Measurements from ENCODE around the gene ZDHHC5.
"Not testable (repeated sequence)": the region's sequence is repeated elsewhere in the genome, so short reads cannot be mapped to it uniquely, and the experiment has no call there.

Gene ZDHHC5

DNA sequence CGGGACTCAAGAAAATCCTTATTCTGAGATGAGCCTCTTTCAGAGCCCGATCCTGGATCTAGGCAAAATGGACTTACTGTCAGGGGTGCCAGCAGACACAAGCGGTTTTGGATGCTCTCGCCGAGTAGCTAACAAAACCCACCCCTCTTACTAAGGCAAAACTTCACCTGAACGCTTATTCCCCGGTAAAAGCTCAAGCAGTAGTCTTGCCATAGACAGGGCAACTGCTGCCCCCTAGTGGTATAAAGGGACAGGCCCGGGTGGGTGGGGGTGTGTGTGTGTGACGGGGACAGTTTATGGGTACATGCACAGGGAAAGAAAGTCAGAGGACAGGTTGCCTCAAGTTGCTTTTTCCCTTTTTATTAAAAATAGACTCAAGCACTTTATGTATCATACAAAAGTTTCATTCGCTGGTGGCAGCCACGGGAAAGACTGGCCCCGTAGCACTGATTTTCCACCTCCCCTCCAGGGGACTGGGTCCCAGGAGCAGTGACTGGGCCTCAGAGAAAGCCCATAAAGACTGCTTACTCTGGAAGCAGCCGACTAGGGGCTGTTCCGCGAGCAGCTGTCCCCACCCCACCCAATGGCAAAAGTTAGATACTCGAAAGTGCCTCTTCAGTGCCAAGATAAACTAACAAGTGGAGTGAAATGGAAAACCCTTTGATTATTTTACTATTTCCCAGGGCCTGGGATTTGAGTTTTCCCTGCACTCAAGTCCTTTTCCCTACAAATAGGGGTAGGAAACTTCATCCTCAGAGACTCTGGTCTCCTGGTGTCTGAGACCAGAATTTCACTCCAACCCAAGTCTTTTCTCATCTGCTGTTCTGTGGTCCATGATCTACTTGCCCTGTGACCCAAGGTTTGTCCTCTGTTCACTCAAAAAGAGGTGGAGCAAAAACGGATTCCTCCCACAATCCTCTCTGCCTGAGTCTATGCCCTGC is 22.9 kb upstream of the ZDHHC5 start:
- peak; percentile 55 to 73 for DNase-seq

DNA sequence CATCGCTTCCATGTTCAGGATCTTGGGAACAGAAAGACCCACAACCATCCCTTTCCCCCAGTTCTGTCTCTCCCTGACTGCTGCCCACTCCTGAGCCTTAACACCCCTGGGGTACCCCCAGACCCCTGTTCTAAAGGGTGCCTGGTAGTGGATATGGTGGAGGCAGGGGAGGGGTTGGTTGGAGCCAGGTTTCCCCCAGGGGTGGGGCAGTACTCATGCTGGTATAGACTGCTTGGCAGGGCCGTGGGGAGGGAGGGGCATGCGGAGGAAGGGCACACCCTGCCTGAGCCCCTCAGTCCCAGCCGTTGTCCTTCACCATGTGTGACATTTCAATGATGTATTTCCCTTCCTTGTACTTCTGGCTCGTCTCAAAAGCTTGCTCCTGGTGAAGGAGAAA is 22.2 kb upstream of the ZDHHC5 start:
- no peak for DNase-seq

DNA sequence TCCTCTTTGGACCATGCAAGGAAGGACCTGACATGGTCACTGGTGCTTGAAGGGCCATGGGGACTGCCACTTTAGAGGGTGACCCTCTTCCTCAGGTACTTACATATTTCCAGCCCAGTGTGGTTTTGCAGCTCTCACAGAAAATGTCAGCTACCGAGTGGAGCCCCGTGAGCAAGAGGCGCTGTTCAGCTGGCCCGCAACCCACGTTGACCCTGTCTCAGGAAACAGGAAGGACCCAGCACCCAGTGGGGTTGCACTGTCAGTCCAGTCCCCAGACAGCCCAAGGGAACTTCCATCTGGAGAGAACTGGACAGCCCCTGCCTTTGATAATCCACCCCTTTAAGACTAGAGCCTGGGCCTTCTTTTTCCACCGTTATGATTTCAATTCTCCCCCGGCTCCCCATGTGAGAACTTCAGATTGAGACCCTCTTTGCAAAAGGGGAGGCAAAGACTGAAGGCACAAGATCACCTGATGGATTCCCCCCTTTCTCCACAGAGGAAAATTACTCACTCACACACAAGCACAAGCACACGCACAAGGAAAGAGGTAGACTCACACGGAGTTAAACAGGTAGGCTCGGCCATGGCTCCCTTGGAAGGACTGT is 21.6 kb upstream of the ZDHHC5 start:
- DNase-seq = no peak

DNA sequence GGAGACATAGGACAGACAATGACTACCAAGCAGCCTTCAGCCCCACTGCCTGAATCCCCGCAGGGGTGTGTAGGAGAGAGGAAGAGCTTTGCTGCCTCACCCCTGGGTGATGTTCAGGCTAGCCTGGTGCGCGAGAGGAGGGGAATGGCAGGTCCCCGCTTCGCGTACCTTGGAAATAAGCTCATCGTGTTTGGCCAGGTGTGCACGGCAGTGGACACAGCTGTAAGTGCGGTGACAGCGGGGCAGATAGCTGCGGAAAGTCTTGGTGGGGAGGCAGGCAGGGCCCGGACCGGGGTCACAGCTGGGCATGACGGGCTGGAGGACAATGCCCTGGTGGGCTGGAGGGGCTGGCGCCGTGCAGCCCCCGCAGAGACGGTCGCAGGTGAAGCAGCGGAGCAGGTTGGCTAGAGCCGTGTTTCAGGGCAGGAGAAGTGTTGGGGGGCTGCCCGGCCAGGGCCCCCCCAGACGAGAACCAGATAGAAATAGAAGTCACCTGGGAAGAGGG is 21.1 kb upstream of the ZDHHC5 start:
- peak in 1 of 2 experiments; percentile 2 for DNase-seq

DNA sequence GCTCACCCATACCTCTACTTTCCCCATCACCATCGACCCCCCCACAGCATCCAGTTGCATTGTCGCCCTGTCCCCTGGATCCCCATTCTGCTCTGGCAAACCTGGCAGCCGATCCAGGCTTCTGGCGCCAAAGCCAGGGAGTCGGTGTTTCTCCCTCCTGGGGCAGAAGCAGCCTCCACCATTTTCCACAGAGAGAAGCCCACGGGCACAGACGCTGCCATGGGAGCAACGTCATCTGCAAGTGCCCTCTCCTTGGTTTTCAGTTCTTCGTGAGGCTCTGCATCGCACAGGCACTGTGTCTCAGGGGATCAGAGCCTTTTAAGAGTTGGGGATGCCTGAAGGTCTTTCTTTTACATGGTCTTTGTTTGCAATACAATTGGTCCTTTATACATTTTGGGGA is 20.5 kb upstream of the ZDHHC5 start:
- no peak for DNase-seq

DNA sequence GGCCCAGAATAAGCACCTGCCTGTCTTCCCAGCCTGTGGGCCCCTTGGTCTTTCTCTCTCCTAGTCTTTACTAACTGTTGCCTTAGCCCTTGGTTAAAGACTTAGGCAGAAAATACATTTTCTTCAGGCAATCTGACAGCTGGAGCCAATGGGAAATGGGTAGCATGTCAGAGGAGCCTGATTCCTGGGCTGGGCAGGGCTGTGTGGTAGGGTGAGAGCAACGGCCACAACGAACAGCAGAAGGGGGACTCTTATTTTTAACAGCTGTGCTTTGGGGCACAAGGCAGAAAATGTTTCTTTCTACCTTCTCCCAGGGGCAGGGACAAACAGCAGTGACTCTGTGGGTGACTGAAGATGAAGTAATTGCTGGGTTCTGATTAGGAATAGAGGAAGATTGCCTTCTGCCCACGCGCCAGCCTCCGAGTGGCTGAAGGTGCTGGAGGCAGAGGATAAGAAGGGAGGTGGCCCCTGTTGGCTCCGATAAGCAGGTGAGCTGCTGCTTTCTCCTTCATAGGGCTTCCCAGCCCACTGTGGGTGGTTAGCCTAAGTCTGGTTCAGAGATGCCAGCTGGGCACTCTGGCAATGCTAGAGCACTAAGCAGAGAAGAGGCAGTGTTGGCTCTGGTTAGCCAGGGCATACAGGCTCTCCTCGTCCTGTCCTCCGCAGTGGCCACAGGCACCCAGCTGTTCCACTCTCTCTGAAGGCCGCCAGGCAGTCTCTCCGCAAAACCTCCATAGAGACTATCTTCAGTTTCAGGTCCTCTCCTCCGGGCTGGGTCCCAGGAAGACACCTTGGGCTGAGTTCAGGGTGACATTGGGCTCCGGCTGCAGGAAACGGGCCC is 19.7 kb upstream of the ZDHHC5 start:
- DNase-seq = no peak

DNA sequence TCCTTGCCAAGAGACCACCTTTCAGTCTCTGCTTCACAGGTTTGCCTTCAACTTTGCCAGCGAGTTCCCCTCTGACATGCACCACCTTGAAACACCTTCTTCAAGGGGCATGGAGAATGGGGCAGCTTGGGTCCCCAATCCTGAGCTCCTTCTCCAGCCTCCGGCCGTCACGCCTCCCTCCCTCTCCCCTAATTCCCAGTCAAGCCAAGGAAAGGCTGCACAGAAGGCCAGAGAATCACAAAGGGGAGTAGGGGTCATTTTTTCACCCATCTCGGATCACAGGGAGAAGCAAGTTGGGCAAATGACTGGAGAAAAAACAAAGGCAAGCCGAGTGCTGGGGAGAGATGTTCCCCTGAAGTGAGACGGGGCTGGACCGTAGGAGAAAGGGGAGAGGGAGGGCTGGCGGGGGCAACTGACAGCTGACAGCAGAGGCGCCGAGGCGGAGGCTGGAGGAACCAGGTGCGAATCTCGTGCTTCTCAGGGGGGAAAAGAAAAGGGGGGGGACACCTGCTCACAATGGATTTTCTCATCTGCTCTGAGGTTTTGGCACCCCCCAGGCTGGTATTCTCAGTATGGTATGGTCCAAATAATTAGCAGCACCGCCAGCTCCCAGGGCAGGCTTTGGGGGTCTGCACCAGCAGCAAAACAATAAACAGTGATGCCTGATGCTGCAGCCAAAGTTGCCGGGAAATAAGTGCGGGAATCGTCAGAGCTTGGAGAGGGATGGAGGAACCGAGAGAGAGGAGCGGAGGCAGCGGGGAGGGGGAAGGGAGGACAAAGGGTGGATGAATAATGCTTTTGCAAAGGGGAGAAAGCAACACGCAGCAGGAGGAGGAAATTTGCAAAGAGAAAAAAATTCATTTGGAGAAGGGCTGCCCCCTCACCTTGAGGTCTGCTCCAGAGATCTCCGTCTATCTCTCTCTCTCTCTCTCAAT is 18.8 kb upstream of the ZDHHC5 start:
- DNase-seq = no peak

DNA sequence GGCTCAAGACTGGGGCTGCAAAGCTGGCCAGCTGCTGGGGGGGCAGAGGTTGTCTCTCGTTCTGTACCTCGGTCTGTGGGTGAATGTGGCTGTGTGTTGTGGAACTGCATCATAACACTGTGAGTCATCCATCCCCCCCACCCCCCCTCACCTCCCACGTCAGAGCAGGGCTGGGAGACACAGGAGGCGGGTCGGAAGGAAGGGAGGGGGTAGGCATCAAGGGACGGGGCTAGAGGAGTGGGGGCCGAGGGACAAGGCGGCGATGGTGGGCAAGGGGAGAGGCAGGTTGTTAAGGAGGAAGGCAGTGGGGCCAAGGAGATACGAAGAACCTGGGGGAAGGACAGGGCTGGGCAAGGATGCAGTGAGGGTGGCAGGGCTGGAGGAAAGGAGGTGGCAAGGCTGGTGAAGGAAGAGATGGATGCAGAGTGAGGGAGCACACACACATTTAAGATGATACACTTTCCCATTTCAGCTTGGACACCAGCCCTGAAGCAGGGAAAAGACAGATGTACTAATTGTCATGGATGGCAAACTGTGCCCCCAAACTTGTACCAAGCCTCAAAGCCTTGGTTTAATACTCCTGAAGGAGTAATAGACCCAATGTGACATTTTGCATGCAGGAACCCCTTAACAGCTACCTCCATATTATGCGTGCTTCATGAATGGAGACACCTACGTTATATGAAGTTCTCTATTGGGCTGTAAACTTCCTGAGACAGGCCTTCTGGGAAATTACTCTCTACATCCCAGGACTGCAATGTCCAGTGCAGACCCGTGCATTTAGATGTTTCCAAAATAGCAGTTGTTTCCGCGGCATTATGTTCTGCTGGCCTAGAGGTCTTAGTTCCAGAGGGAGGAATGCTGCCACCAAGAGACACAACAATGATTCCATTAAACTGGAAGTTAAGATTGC is 17.8 kb upstream of the ZDHHC5 start, which contains the start of gene YPEL4:
Gene YPEL4 (minus strand): TSS at position 87 of the 913 bp plus-strand sequence. CDS start 2,805 bp downstream, outside the sequence.
- DNase-seq = peak in 1 of 2 experiments; percentile 4

DNA sequence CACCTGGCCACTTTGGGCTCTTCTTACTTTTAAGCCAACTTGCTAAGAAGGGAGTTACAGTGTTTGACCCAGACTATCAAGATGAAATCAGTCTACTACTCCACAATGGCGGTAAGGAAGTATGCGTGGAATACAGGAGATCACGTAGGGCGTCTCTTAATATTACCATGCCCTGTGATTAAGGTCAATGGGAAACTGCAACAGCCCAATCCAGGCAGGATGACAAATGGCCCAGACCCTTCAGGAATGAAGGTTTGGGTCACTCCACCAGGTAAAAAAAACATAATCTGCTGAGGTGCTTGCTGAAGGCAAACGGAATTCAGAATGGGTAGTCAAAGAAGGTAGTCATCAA is 17.2 kb upstream of the ZDHHC5 start:
- DNase-seq = no peak

DNA sequence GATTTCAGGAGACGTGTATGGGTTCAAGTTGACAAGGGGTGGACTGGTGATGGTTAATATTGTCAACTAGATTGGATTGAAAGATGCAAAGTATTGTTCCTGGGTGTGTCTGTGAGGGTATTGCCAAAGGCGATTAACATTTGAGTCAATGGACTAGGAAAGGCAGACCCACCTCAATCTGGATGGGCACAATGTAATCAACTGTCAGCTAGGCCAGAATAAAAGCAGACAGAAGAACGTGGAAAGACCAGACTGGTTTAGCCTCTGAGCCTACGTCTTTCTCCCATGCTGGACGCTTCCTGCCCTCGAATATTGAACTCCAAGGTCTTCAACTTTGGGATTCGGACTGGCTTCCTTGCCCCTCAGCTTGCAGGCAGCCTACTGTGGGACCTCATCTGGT is 16.5 kb upstream of the ZDHHC5 start:
- no peak for DNase-seq

DNA sequence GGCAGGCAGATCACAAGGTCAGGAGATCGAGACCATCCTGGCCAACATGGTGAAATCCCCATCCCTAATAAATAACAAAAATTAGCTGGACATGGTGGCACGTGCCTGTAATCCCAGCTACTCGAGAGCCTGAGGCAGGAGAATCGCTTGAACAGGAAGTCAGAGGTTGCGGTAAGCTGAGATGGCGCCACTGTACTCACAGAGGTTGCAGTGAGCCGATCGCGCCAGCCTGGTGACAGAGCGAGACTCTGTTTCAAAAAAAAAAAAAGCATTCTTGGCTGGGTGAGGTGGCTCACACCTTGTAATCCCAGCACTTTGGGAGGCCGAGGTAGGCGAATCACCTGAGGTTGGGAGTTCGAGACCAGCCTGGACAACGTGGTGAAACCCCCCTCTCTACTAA is 15.7 kb upstream of the ZDHHC5 start:
- not testable (repeated sequence) for DNase-seq

DNA sequence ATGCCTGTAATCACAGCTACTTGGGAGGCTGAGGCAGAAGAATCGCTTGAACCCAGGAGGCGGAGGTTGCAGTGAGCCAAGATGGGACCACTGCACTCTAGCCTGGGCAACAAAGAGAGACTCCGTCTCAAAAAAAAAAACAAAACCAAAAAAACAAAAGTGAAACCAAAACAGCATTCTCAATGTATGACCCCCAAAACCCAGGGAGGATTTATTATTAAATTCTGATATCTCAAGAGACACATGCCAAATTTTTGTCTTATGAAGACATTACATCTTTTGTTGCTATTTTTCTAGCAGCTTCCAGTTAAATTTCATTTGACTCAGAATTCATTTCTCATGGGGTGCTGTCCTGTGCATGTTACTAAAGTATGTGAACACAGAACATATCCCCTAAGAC is 15.3 kb upstream of the ZDHHC5 start:
- no peak for DNase-seq

DNA sequence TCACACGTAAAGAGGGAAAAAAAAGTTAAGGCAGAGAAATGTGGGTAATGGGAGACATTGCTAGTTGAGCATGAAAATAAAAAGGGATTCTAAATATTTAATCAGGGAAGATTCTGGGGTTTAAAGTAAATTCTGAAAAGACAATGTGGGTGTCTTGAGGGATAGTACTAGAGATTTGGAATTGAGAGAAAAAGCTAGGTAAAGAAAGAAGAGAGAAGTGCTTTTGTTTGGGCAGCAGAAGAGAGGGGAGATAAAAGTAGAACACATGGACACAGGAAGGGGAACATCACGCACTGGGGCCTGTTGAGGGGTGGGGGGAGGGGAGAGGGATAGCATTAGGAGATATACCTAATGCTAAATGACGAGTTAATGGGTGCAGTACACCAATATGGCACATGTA is 14.8 kb upstream of the ZDHHC5 start:
- no peak for DNase-seq

DNA sequence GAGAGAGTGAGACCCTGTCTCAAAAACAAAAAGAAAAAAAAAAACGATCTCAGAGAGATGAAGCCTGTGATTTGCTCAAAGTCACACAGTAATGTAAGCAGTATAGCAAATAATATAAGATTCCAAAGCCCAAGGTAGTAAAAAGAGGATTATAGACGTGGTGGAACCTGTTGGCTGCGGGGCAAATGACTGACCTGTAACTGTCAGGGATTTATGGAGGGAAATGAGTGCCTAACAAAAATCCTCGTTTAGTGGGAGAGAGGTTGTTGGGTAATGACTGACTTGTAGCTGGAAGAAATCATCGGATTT is 11.1 kb upstream of the ZDHHC5 start:
- DNase-seq = no peak

DNA sequence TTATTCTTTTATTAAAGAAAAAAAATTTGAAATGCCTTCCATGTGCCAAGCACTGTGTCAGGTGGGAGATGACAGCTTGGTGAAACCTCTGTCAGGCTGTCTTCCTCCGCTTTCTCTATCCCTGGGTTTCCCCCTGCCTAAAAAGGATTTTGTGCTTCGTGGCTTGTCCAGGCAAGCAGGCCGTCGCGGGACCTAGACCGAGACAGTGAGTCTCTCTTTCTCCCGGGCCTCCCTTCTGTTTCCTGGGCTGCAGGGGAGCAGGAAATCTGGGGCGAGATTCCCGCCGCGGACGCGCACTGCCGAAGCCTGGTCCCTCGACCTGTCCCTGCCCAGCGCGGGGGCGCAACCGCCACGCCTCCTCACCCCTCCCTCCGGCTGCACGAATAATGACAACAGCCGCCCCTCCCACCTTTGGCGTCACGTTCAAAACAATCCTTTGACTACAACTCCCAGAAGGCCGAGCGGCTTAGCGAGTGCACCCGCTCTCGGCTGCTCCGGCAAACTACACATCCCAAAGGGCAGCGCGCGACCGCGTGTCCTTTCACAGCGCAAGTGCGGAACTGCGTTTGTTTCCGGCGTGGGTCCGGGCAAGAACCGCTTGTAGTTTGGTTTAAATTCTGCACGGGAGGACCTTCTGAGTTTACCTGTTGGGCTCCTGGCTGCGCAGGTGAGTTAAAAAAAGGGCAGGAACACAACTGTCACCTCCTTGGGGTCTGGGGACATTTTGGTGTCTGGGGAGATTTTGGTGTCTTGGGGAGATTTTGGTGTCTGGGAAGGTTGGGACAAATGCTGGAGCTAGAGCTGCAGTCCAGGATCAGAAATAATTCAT is 10.5 kb upstream of the ZDHHC5 start, which contains the start of gene CLP1:
Gene CLP1 (plus strand): TSS at position 569 of the 829 bp plus-strand sequence. CDS start 1,715 bp downstream, outside the sequence.
- DNase-seq = peak; percentile 97 to 99

DNA sequence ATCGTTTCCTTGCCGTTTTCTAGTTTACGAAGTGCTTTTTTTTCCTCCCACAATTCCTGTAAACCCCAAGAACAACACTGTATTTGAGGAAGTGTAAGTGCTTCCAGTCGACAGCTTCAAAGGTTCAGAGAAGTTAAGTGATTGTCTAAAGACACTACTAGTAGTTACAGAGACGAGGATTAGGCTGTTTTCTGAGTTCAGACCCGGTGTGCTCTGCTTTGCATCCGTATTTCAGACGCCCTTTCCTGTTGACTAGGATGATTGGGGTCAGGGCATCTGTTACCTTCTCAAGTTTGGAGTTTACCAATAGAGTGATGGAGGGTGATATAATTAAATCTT is 9.9 kb upstream of the ZDHHC5 start:
- DNase-seq = no peak

DNA sequence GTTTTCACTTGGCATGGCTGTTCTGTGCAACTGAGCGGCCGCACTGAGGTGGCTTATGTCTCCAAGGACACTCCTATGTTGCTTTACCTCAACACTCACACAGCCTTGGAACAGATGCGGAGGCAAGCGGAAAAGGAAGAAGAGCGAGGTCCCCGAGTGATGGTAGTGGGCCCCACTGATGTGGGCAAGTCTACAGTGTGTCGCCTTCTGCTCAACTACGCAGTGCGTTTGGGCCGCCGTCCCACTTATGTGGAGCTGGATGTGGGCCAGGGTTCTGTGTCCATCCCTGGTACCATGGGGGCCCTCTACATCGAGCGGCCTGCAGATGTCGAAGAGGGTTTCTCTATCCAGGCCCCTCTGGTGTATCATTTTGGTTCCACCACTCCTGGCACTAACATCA is 8.2 kb upstream of the ZDHHC5 start:
- no peak for DNase-seq

DNA sequence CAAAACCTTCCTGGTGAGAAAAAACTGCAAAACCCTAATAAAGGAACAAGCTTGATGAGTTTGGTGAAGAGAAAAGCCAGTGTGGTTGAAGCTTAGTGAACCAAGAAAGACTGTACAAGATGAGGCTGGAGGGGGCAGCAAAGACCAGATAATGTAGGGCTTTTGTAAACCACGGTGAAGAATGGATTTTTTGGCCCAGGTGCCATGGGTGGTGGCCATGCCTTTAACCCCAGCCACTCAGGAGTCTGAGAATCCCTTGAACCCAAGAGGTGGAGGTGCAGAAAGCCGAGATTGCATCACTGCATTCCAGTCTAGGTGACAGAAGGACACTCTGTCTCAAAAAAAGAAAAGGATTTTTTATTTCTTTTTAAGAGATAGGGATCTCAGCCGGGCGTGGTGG is 5.0 kb upstream of the ZDHHC5 start:
- no peak for DNase-seq

DNA sequence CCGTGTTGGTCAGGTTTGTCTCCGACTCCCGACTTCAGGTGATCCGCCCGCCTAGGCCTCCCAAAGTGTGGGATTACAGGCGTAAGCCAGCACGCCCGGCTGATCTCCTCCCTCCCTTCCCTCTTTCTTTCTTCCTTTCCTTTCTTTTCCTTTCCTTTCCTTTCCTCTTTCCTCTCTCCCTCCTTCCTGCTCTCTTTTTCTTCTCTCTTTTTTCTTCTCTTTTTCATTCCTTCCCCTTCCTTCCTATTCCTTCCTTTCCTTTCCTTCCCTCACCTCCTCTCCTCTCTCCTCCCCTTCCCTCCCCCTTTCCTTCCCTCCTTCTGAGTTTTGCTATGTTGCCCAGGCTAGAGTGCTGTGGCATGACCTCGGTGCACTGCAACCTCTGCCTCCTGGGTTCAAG is 3.9 kb upstream of the ZDHHC5 start:
- DNase-seq = no peak

DNA sequence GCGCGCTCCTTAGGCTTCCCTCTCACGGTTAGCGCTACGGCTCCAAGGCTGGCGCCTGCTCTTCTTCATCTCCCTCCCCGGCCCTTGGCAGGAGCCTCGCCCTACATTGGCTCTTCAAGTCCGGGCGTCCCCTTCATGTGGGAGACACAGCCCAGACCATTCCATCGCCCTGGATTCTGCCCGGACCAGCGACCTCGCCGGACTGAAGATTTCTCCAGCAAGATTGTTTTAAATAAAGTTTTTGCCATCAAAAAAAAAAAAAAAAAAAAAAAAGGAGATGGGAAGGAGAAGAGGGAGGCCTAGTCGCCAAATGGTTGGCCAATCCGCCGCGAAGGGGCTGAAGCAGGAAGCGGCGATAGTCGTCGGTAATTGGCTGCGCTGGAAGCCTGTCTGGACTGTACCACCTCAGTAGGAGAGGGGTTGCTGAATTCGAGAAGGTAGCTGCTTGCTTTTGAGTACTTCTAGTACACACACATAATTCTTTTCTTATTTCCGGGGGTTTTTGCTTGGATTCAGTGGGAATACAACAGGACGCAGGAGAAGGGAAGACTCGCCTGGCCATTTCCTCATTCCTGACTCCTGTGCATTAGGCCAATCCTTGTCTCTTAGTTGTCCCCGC is 688 bp upstream of the ZDHHC5 start:
- peak; percentile 97 for DNase-seq
